GM12892 (cell line): ENCODE measurements around the gene MSANTD4.
"Not testable (repeated sequence)": the region's sequence is repeated elsewhere in the genome, so short reads cannot be mapped to it uniquely, and the experiment has no call there.

Source experiments
- DNase-seq: peaks from one replicate; pipeline ENCODE4 v3.0.0; 2011; ENCODE audit not compliant: insufficient read length
- FAIRE-seq: peaks from 2 replicates; lab custom pipeline; 2011; peaks lifted over from hg19 to GRCh38; lab: Jason Lieb, UNC
- POLR2A ChIP-seq: IDR thresholded peaks from 2 replicates; pipeline ENCODE4 v1.6.1; 2011; ENCODE audit warnings: low read depth, low read length, control low read depth
- POLR2AphosphoS5 ChIP-seq: IDR thresholded peaks from 2 replicates; pipeline ENCODE4 v1.6.1; 2011; ENCODE audit warnings: low read depth, low read length, control low read depth
- TAF1 ChIP-seq: IDR thresholded peaks from 2 replicates; pipeline ENCODE4 v1.6.1; 2011; ENCODE audit warnings: low read depth, mild to moderate bottlenecking, control low read depth, low read length, borderline replicate concordance

Gene MSANTD4

GRCh38 chr11:106031936-106032335 lies 9.9 kb upstream of the MSANTD4 start:
- no peak for TF ChIP-seq TAF1
- FAIRE-seq (no peak), DNase-seq (no peak)

GRCh38 chr11:106031202-106031810 lies 9.3 kb upstream of the MSANTD4 start:
- FAIRE-seq (peak; percentile 65), DNase-seq (no peak)
- TF ChIP-seq POLR2A (no peak), POLR2AphosphoS5 (no peak), TAF1 (no peak)

DNA sequence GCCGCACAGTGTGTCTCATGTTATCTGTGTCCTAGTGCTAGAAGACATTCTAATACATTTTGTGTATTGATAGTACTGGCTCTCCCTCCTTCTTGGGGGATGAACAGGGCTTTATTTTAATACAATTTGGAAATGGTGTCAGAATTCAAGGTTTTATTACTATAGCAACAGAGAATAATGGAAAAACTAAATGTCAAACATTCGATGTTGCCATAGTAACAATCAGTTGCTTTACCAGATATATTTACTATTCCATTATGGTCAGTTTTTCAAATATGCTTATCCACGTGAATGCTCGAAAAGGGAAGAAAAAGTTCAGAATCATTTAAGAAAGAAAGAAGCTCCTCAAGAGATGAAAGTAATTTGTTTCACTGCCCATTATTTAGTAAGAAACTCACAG lies 8.6 kb upstream of the MSANTD4 start:
- FAIRE-seq (no peak), DNase-seq (no peak)
- no peak for TF ChIP-seq TAF1
- no peak for TF ChIP-seq POLR2A

DNA sequence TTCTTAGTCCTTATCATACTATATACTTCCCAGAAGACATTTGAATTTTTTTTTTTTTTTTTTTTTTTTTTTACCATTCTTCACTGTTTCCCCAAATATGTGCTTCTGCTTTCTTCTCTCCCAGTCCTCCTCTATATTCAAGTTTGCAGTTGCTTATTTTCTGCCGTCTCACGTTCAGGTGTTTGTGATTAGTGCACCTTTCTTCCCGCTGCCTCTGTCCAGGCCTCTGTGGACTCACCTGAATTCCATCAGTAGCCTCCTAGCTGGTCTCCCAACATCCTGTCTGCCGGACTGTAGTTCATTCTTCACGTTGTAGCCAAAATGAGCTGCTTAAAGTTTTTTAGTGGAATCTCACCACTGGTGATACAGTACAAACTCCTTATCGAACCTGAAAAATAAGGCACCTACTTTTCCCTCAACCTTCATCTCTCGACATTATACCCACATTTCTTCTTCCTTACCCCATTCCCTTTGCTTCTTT lies 795 bp upstream of the MSANTD4 start:
- DNase-seq (no peak), FAIRE-seq (peak; percentile 69)
- no peak for TF ChIP-seq POLR2AphosphoS5
- TF ChIP-seq POLR2A: no peak
- TF ChIP-seq TAF1: no peak

DNA sequence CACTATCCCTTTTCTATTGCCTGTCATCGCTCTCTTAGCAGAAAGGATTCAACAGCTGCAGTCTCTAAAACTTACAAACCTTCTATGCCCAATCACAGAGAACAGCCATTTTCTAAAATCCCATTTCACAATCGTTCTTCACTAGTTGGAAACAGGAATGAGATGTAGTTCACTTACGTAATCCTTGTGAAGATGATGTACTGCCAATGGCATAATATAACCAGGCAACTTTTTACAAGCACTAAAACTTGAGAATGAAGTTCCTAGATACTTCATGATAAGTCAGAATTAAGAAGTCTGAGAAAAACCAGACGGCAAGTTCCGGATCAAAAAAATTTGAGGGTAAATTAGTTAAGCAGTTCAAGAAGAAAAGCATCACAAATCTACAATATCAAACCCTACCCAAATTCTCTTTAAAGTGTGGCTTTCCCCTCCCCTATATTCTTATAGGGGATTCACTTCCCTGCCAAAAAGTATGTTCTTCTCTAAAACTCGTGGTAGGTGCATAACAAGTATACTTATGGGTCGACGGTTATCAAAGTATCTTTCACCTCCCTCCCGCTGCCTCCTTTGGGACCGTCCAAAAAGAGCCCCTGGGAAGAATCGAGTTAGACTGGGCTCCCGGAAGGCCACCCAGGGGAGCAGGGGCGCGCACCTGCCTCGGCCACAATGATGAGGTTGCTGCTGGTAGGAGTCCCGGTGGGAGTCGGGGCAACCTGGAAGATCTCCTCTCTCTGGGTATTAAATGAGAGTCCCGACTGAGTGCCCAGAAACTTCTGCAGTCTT lies 666 bp downstream of the MSANTD4 start:
- no peak for TF ChIP-seq POLR2AphosphoS5
- TF ChIP-seq POLR2A: no peak
- no peak for TF ChIP-seq TAF1
- no peak for DNase-seq
- peak; percentile 93 for FAIRE-seq

DNA sequence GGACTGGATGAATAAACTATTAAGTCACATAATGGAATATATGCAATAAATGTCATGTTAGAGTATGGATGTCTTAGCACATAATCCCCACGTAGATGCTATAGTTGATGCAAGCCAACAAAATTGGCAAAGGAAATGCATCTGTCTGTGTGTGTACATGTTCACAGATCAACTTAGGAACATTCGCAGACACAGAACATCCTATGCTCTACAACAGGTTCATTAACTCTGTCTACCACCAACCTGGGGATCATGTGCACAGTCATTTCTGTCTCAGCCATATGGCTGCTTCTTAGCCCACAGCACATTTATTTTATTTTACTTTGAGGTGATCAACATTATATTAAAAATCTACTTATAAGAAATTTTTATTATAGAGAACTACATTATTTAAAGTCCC lies 4.9 kb downstream of the MSANTD4 start:
- FAIRE-seq: peak; percentile 80
- TF ChIP-seq POLR2A (no peak), TAF1 (no peak), POLR2AphosphoS5 (no peak)
- no peak for DNase-seq

DNA sequence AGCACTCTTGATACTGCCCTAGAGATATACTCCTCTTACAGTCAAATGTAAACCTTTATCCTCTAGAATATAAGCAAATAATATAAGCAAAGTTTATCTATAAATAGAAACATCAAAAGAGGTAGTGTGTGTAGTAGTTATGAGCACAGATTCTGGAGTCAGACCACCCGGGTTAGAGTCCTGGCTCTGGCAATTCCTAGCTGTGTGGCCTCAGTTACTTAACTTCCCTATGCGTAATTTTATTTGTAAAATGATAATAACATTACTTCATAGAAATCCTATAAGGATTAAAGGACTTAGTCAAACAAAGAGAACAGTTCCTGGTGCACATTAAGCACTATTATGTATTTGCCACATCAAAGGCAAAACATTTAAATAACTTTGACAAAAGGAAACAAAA lies 7.0 kb downstream of the MSANTD4 start:
- TF ChIP-seq TAF1 (no peak), POLR2AphosphoS5 (no peak), POLR2A (no peak)
- no peak for DNase-seq
- no peak for FAIRE-seq

DNA sequence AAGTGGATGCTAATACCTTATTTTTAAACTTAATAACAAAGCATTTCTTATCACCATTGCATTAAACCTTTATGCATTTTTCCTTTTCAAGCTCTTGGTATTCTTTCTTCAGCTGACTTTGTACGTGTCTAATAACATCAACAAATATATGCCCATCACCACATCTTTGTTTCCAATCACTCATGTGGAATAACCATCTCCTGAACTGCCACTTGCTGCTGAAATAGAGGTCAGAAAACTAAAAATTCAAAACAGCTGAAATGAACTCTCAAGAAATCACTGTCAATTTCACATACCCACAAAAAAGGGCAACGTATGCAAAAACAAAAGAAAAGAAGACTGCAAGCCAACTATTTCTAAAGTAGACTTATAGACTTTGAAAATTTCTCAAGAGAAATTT lies 7.4 kb downstream of the MSANTD4 start:
- FAIRE-seq (no peak), DNase-seq (no peak)
- TF ChIP-seq TAF1: no peak
- no peak for TF ChIP-seq POLR2A
- no peak for TF ChIP-seq POLR2AphosphoS5

- no peak for TF ChIP-seq TAF1
- TF ChIP-seq POLR2AphosphoS5: no peak
- no peak for TF ChIP-seq POLR2A
- FAIRE-seq (peak; percentile 53), DNase-seq (no peak)
Observed at GRCh38 chr11:106014035-106014434, 8.0 kb downstream of the MSANTD4 start.

DNA sequence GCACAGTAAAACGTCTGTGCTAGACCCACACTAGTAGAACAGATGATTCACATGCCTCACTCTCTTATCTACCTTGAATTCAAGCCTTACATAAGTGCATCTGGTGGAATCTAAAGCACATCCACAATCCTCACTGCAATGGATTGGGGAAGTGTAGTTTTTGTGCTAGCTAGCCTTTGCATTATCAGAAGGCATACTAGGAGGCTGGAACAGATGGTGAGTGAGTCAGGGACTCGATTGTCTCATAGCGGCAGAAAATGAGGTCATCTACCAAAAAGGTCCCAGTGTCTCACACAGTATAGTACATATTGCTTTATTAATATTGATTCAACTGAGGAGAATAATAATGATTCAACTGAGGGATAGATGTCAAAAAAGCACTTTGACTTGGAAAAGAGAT lies 9.3 kb downstream of the MSANTD4 start:
- TF ChIP-seq POLR2AphosphoS5 (no peak), POLR2A (no peak), TAF1 (no peak)
- FAIRE-seq: no peak
- DNase-seq: no peak

DNA sequence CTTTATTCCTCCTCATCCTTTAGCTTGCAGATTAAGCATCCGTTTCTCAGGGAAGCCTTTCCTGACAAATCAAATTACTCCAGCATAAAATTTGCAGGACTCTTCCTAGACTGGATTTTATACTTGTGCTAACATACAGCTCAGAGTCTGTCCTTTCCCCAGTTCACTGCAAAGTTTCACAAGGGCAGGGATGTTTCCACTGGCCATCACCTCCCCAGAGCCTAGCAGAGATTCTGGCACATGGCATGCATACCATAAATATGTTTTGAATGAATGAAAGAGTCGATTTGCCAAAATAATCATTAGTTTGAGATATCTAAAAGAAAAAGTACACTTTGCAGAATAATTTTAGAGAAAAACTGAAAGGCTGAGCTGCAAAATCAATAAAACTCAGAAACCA lies 10.6 kb downstream of the MSANTD4 start:
- DNase-seq (no peak), FAIRE-seq (no peak)
- TF ChIP-seq POLR2A (no peak), TAF1 (no peak), POLR2AphosphoS5 (no peak)

- not testable (repeated sequence) for DNase-seq, FAIRE-seq
Observed at GRCh38 chr11:106003094-106003493, 18.9 kb downstream of the MSANTD4 start.
